ENCODE data around the gene ACSF3.

DNA sequence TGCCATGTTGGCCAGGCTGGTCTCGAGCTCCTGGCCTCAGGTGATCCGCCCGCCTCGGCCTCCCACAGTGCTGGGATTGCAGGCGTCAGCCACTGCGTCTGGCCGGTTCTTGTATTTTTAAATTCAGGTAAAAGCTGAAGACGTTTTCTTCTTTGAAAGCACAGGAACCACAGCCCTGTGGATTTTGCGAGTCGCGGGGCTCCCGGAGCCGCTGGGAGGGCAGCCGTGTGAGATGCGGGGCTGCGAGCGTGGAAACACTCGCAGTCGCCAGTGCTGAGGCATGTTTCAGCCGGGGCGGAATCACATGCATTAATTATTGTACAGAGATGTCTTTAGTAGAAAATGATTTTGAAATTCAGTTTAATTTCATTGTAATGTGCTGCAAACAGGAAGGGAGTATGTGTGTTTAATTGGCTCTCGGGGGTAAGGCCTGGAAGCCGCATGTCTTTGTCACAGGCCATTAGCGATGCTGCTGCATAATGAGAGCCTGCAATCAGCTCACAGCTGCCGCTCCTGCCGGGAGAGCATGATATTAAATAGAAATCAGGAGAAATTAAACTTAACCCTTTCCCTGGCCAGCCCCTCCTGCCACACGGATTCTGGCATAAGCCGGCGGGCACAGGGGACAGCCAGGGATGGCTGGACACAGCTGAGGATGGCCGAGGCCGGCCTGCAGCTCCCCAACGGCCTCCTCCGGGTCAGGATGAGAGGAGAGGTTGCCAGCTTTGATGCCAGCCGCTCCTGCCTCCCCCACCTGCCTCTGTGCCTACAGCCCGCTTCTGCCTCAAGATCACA lies 42.5 kb downstream of the ACSF3 start:
- TF ChIP-seq RARB (CRISPR knock-in tag; IDR thresholded peaks at IDR 0.05) (no peak), ARNTL (CRISPR knock-in tag; IDR thresholded peaks at IDR 0.05; ENCODE audit: borderline replicate concordance, low read depth) (no peak), ZFP30 (CRISPR knock-in tag; IDR thresholded peaks at IDR 0.05) (no peak)
- TF ChIP-seq, protein P1, sequence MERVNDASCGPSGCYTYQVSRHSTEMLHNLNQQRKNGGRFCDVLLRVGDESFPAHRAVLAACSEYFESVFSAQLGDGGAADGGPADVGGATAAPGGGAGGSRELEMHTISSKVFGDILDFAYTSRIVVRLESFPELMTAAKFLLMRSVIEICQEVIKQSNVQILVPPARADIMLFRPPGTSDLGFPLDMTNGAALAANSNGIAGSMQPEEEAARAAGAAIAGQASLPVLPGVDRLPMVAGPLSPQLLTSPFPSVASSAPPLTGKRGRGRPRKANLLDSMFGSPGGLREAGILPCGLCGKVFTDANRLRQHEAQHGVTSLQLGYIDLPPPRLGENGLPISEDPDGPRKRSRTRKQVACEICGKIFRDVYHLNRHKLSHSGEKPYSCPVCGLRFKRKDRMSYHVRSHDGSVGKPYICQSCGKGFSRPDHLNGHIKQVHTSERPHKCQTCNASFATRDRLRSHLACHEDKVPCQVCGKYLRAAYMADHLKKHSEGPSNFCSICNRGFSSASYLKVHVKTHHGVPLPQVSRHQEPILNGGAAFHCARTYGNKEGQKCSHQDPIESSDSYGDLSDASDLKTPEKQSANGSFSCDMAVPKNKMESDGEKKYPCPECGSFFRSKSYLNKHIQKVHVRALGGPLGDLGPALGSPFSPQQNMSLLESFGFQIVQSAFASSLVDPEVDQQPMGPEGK (CRISPR knock-in tag; IDR thresholded peaks at IDR 0.05; ENCODE audit: borderline replicate concordance), result no peak

Data from SK-N-SH treated with all-trans-retinoic acid at 6 μM for 48 hours (cell line).